HepG2 (cell line): ENCODE results near the gene ZNF503. TPM values are rescaled to one million over a fixed set of nuclear protein-coding genes. Genes with fewer than 3 reads are reported as not detected.
A peak's percentile ranks its signal among the peaks of the same experiment; 100 is the strongest.

Experiments
- ATF3 ChIP-seq: sonication (generic); formaldehyde crosslinking; IDR thresholded peaks from 2 replicates; pipeline ENCODE4 v1.4.0; 2020; ENCODE audit warnings: missing genetic modification reagents
- FOSL1 ChIP-seq: sonication (generic); formaldehyde crosslinking; IDR thresholded peaks from 2 replicates; pipeline ENCODE4 v1.9.0; 2021; ENCODE audit warnings: missing genetic modification reagents, borderline replicate concordance
- GABPB1 ChIP-seq: IDR thresholded peaks from 2 replicates; pipeline ENCODE4 v1.6.1; 2016; ENCODE audit warnings: mild to moderate bottlenecking, missing genetic modification reagents, moderate library complexity, missing compliant biosample characterization
- GLMP ChIP-seq: sonication (generic); formaldehyde crosslinking; IDR thresholded peaks from 2 replicates; pipeline ENCODE4 v1.9.0; 2021; ENCODE audit warnings: missing genetic modification reagents, mild to moderate bottlenecking, borderline replicate concordance
- GMEB1 ChIP-seq: sonication (generic); formaldehyde crosslinking; IDR thresholded peaks from 2 replicates; pipeline ENCODE4 v1.5.1; 2020; ENCODE audit warnings: missing genetic modification reagents, mild to moderate bottlenecking, borderline replicate concordance
- ISX ChIP-seq: sonication (generic); formaldehyde crosslinking; conservative IDR thresholded peaks from 2 replicates; pipeline ENCODE4 v1.5.0; 2020; ENCODE audit warnings: missing genetic modification reagents
- KDM3A ChIP-seq: IDR thresholded peaks from 2 replicates; pipeline ENCODE4 v1.6.1; 2018; ENCODE audit warnings: low read depth, missing compliant biosample characterization
- KLF16 ChIP-seq, 2 experiments: sonication (generic) in 1 of 2; formaldehyde crosslinking in 1 of 2; IDR thresholded peaks; 2 replicates each; pipeline versions ENCODE4 v1.6.1 to v1.8.0; 2016 to 2023; ENCODE audit warnings: missing genetic modification reagents in 2 of 2, missing compliant biosample characterization in 1 of 2
- MYC ChIP-seq: sonication (generic); formaldehyde crosslinking; IDR thresholded peaks from 2 replicates; pipeline ENCODE4 v1.9.0; 2021; ENCODE audit warnings: missing genetic modification reagents, borderline replicate concordance
- NR2F6 ChIP-seq, 2 experiments: IDR thresholded peaks; 2 replicates each; pipeline ENCODE4 v1.6.1; 2016; ENCODE audit warnings: antibody characterized with exemption in 1 of 2, mild to moderate bottlenecking in 1 of 2
- PHB2 ChIP-seq: fragments of 450-650 bp; IDR thresholded peaks from 2 replicates; pipeline ENCODE4 v1.6.1; 2018; ENCODE audit not compliant: partially characterized antibody
- RAD51 ChIP-seq: fragments of 450-650 bp; IDR thresholded peaks from 2 replicates; pipeline ENCODE4 v1.6.1; 2016; ENCODE audit warnings: borderline replicate concordance
- SRSF4 ChIP-seq: fragments of 200-400 bp; formaldehyde crosslinking; IDR thresholded peaks from one replicate; pipeline ENCODE4 v1.6.1; 2018; ENCODE audit warnings: mild to moderate bottlenecking, low read depth, low read length, moderate library complexity; ENCODE audit not compliant: poor library complexity, severe bottlenecking
- SRY ChIP-seq: sonication (generic); formaldehyde crosslinking; IDR thresholded peaks from 2 replicates; pipeline ENCODE4 v1.8.0; 2022; ENCODE audit warnings: mild to moderate bottlenecking, missing genetic modification reagents
- TAF1 ChIP-seq: sonication (generic); formaldehyde crosslinking; IDR thresholded peaks from 2 replicates; pipeline ENCODE4 v1.4.0; 2020; ENCODE audit warnings: missing genetic modification reagents
- TCF7 ChIP-seq: sonication (generic); IDR thresholded peaks from 2 replicates; pipeline ENCODE4 v1.6.1; 2016; ENCODE audit warnings: antibody characterized with exemption, low read depth
- TCF7L2 ChIP-seq: IDR thresholded peaks from 2 replicates; pipeline ENCODE4 v1.6.1; 2011; ENCODE audit warnings: mild to moderate bottlenecking, low read depth, low read length, moderate library complexity
- TSC22D2 ChIP-seq: sonication (generic); formaldehyde crosslinking; IDR thresholded peaks from 2 replicates; pipeline ENCODE4 v1.5.1; 2020; ENCODE audit warnings: missing genetic modification reagents, mild to moderate bottlenecking, borderline replicate concordance
- U2AF2 ChIP-seq: fragments of 200-400 bp; formaldehyde crosslinking; IDR thresholded peaks from 2 replicates; pipeline ENCODE4 v1.6.1; 2017; ENCODE audit warnings: low read depth, mild to moderate bottlenecking, low read length
- ZFP62 ChIP-seq: sonication (generic); formaldehyde crosslinking; IDR thresholded peaks from 2 replicates; pipeline ENCODE4 v1.4.0; 2020; ENCODE audit warnings: missing genetic modification reagents
- ZKSCAN8 ChIP-seq: IDR thresholded peaks from 2 replicates; pipeline ENCODE4 v1.6.1; 2016; ENCODE audit warnings: borderline replicate concordance, missing genetic modification reagents, missing compliant biosample characterization
- ZNF557 ChIP-seq: sonication (generic); formaldehyde crosslinking; IDR thresholded peaks from 2 replicates; pipeline ENCODE4 v1.4.0; 2020; ENCODE audit warnings: missing genetic modification reagents
- ZNF839 ChIP-seq: sonication (generic); formaldehyde crosslinking; IDR thresholded peaks from 2 replicates; pipeline ENCODE4 v1.4.0; 2020; ENCODE audit warnings: missing genetic modification reagents, mild to moderate bottlenecking, borderline replicate concordance
- ZSCAN9 ChIP-seq: IDR thresholded peaks from 2 replicates; pipeline ENCODE4 v1.6.1; 2016; ENCODE audit warnings: borderline replicate concordance
- polyA plus RNA-seq, 8 experiments: library from polyadenylated mRNA; depleted of rRNA in 3 of 8; stranded (reverse) in 7 of 8; unstranded in 1 of 8; fragments of >200 nt; fragmentation: Illumina TruSeq in 4 of 8; extraction: Trizol in 4 of 8; gene quantifications; 2 replicates each; pipeline versions ENCODE4 v1.2.1 to v1.2.3, GENCODE V29; 2011 to 2016; ENCODE audit warnings: low read depth in 4 of 8, missing spikeins in 1 of 8, mixed read lengths in 1 of 8; ENCODE audit not compliant: insufficient read depth in 1 of 8
- total RNA-seq, 5 experiments: library from RNA; depleted of rRNA; stranded (reverse); fragments of >200 nt; fragmentation: Illumina TruSeq; extraction: Trizol; gene quantifications; 2 replicates each; pipeline ENCODE4 v1.2.3, GENCODE V29; 2016; ENCODE audit warnings: low read depth in 1 of 5
- TF ChIP-seq, protein P1 (sequence below): sonication (generic); formaldehyde crosslinking; IDR thresholded peaks from 2 replicates; pipeline ENCODE4 v1.9.0; 2021; ENCODE audit warnings: missing genetic modification reagents, borderline replicate concordance
- TF ChIP-seq, protein P2 (sequence below): sonication (generic); formaldehyde crosslinking; conservative IDR thresholded peaks from 2 replicates; pipeline ENCODE4 v1.4.0; 2020; ENCODE audit warnings: missing genetic modification reagents

Gene ZNF503
- total and polyA plus RNA-seq, 2 of the 13 experiments (the other 11 are each of a cell fraction or from before 2014, with no cell fraction given): 2.7 to 8.3 TPM

- TF ChIP-seq GMEB1 (CRISPR knock-in tag): no peak
- no peak for TF ChIP-seq ZNF557 (CRISPR knock-in tag)
- TF ChIP-seq, protein P1, sequence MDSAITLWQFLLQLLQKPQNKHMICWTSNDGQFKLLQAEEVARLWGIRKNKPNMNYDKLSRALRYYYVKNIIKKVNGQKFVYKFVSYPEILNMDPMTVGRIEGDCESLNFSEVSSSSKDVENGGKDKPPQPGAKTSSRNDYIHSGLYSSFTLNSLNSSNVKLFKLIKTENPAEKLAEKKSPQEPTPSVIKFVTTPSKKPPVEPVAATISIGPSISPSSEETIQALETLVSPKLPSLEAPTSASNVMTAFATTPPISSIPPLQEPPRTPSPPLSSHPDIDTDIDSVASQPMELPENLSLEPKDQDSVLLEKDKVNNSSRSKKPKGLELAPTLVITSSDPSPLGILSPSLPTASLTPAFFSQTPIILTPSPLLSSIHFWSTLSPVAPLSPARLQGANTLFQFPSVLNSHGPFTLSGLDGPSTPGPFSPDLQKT (CRISPR knock-in tag): no peak
- no peak for TF ChIP-seq ZFP62 (CRISPR knock-in tag)
- no peak for TF ChIP-seq SRSF4
- no peak for TF ChIP-seq TSC22D2
- TF ChIP-seq MYC (CRISPR knock-in tag): 0 out of 2 replicates have a peak, but pooled peaks have one; percentile 44
- no peak for TF ChIP-seq GLMP
- TF ChIP-seq SRY (CRISPR knock-in tag): no peak; the same call in 1 of the 2 replicates
- TF ChIP-seq KLF16 (CRISPR knock-in tag; IDR thresholded peaks at IDR 0.05): no peak
- no peak for TF ChIP-seq NR2F6 (IDR thresholded peaks at IDR 0.05)
- no peak for TF ChIP-seq NR2F6 (CRISPR knock-in tag; IDR thresholded peaks at IDR 0.05)
- no peak for TF ChIP-seq ZSCAN9 (CRISPR knock-in tag)
- TF ChIP-seq TCF7: peak; percentile 17; the same call in 1 of the 2 replicates
- TF ChIP-seq U2AF2: no peak
- no peak for TF ChIP-seq RAD51
- TF ChIP-seq FOSL1: no peak
- no peak for TF ChIP-seq PHB2
- TF ChIP-seq TAF1: 0 out of 2 replicates have a peak, but pooled peaks have one; percentile 39
- TF ChIP-seq KDM3A (CRISPR knock-in tag): no peak
- TF ChIP-seq ATF3 (CRISPR knock-in tag): no peak
- TF ChIP-seq, protein P2, sequence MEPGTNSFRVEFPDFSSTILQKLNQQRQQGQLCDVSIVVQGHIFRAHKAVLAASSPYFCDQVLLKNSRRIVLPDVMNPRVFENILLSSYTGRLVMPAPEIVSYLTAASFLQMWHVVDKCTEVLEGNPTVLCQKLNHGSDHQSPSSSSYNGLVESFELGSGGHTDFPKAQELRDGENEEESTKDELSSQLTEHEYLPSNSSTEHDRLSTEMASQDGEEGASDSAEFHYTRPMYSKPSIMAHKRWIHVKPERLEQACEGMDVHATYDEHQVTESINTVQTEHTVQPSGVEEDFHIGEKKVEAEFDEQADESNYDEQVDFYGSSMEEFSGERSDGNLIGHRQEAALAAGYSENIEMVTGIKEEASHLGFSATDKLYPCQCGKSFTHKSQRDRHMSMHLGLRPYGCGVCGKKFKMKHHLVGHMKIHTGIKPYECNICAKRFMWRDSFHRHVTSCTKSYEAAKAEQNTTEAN (CRISPR knock-in tag): no peak
- TF ChIP-seq TCF7L2: no peak
- TF ChIP-seq ZNF839: no peak
- 0 out of 2 replicates have a peak, but pooled peaks have one; percentile 36 for TF ChIP-seq GABPB1 (CRISPR knock-in tag)
- TF ChIP-seq ISX: no peak; the same call in 1 of the 2 replicates
- no peak for TF ChIP-seq ZKSCAN8 (CRISPR knock-in tag)
Measured at GRCh38 chr10:75399461-75400162, 2.0 kb downstream of the ZNF503 start (continued).
